GM19043 (cell line): Measurements from ENCODE around the gene HOXD9.

Experiments
- ATAC-seq: cut with Tn5 transposase; IDR thresholded peaks from one replicate; pipeline ENCODE4 v1.9.1; 2021; ENCODE audit warnings: low read depth; ENCODE audit not compliant: unreplicated experiment

Gene HOXD9

DNA sequence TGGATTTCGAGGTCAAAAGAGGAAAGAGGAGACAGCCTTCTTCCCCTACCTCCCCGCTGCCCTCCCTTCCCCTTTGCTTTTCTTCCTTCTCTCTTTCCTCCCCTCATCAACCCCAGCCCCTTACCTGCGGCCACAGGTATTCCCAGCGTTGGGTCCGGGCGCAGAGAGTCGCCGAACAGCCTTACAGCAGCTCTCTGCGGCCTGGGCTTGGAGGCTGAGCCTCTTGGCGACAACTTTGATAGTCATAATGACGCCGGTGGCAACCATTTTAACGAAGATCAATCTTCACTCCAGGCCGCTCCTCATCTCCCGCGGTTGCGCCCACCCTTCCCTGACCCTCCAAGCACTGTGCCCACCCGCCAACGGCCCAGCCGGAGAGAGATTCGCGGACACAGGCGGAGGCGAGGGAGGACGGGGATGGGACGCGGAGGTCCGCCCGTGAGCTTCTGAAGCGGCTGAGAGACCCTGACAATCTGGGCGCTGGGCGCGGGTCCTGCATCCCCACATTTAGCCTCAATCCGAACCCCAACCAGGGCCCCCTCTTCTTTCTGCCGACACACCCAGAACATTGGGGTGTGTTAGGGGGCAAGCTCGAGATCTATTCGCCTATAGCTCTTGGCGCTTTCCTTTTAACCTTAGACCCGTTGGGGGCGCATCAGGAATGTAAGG lies 37.3 kb upstream of the HOXD9 start:
- ATAC-seq, result no peak

DNA sequence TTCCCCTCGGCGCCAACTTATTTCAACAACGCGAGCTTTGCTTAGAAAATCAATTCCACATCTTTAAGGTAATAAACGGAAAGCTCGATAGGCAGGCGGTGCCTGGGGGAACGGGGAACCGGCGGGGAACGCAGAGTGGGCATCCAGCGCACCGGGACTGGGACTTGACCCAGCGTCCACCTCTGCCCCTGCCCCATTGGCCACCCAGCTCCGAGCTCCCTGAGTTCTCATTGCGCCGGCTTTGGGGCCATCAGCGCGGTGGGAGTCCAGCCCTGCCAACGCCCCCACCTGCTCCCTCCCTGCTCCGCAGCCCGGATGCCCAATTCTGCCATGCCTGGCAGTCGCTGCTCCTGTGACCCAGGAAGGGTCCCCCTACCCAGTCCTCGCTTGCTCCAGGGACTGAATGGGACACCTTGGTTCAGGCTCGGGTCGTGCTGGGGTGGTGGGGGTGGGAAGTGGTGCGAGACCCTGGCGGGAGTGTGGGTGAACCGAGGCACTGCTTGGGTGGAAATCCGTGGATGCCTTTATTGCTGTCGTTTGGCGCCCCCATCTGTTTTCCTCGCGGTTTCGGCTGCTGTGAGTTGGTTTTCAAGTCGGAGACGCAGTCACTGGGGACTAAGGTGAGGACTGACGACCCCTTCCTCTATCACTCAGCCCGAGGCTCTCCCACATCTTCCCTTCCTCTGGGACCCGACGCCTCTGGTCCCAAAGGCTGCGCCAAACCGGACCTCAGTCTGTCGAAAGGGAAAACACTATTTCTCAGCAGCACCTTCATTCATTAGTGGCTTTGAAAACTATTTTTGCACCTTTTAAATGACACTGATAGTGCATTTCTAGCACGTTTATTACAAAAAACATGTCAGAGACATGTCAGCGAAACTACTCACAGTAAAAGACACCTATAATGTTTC lies 36.4 kb upstream of the HOXD9 start:
- ATAC-seq, result no peak

DNA sequence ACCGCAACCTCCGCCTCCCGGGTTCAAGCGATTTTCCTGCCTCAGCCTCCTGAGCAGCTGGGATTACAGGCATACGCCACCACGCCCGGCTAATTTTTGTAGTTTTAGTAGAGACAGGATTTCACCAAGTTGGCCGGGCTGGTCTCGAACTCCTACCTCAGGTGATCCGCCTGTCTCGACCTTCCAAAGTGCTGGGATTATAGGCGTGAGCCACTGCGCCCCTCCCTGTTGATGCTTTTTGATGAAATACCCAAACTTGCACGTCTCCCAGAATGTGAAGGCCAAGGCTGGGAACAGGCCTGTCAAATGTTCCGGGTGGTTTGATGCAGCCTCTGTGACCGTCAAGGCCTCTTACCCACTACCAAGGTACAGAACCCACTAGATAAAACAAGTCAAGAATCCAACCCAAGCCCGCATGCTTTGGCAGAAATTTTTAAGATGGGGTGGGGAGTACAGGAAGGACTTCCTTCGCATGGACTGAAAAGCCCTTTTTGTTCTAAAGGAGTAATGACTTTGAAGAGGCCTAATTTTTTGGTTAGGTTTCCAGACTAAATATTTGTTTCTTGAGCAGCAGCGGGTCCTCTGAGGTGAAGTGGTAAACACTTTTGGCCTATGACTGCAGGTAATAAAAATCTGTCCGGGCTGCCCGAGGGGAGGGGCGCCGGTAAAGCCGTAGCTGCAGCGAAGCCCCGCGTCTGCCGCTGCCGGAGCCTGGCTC lies 35.0 kb upstream of the HOXD9 start:
- no peak for ATAC-seq

- ATAC-seq, result no peak
Measured at GRCh38 chr2:176088048-176088936, 34.2 kb upstream of the HOXD9 start.

GRCh38 chr2:176088937-176089842 lies 33.3 kb upstream of the HOXD9 start:
- ATAC-seq, result no peak

- no peak for ATAC-seq
Measured at GRCh38 chr2:176089843-176090395, 32.6 kb upstream of the HOXD9 start.

DNA sequence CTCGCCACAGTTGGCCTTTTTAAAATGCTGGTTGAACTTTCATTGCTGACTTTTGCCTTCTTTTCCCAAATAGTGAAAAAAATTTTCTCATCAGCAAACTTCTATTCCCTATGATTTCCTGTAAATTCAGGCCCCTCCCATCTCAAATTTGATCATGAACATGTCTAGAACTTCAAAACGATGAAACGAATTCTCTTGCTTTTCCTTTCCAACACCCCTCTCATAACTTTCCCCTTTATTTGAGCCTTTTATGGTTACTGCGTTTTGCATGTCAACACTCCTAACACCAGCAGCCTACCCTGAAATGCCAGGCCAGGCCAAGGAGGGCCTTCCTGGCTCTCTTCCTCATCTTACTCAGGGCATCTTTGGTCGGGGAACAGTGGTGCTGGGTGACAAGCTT lies 31.7 kb upstream of the HOXD9 start:
- ATAC-seq, result no peak

DNA sequence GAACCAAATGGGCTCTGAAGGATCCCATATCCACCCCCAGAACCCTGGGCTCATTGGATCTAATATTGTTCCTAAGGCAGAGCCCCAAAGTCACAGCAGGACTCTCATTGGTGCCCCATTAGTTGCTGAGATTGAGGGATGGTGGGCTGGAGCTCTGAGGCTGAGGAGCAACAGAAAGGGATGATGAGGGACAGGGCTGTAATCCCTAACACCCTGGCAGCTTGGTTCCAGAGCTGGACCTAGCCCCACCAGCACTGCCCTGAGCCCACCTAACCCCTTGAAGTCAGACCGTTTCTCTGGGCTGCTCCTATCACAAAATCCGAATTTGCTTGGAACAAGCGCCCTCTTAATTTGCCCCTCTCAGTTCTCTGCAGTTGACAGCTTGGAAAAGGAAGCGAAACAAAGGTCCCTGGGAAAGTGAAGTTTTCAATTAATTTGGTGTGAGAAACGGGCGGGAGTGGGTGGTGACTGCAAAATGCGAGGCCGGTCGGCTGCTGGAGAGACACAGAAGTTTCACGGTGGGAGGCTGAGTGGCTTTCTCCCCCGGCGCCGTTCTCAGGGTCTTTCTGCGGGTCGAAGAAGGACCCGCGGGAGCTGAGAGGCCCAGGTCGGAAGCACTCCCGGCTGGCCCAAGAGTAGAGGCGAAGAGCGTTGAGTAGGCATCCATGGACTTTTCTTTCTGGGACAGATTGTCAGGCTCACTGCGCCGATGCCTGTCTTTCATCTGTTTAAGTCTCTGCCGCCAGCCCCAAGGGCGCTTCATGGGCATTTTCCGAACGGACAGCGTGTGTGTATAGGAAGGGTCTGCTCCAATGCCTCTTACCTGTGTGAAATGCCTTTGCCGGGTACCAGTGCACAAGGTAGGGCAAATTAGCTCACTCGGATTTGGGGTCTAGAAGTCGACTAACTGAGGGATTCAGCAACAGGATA lies 30.9 kb upstream of the HOXD9 start:
- ATAC-seq, result no peak

DNA sequence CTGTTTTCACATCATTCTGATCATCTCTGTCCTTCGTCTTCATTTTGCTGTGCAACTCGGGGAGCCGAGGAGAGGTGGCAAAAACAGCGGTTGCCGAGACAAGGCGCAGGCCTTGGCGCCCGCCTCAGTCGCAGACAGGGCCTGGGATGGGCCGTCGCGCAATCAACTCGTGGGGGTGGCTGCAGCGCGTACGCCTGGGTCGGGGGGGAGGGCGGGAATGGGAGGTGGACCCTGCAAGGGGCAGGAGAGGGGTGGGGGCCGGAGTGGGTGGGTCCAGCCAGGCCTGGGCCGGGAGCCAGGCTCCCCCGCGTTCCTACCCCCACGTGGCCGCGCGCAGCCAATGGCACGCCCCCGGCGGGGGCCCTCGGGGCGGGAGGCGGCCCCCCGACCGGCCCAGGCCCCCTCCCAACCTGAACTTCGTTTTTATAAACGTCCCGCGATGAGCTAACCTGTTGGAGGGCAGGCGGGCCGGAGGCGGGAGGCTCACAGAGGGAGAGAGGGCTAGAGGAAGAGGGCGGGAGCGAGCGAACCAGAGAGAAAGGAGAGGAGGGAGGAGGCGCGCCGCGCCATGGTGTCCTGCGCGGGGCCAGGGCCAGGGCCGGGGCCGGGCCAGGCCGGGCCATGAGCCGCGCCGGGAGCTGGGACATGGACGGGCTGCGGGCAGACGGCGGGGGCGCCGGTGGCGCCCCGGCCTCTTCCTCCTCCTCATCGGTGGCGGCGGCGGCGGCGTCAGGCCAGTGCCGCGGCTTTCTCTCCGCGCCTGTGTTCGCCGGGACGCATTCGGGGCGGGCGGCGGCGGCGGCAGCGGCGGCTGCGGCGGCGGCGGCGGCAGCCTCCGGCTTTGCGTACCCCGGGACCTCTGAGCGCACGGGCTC lies 30.0 kb upstream of the HOXD9 start, which contains the start of gene HOXD13:
Gene HOXD13 (plus strand): TSS at position 452 of the 875 bp plus-strand sequence. CDS start 170 bp downstream, at position 622.
- no peak for ATAC-seq

DNA sequence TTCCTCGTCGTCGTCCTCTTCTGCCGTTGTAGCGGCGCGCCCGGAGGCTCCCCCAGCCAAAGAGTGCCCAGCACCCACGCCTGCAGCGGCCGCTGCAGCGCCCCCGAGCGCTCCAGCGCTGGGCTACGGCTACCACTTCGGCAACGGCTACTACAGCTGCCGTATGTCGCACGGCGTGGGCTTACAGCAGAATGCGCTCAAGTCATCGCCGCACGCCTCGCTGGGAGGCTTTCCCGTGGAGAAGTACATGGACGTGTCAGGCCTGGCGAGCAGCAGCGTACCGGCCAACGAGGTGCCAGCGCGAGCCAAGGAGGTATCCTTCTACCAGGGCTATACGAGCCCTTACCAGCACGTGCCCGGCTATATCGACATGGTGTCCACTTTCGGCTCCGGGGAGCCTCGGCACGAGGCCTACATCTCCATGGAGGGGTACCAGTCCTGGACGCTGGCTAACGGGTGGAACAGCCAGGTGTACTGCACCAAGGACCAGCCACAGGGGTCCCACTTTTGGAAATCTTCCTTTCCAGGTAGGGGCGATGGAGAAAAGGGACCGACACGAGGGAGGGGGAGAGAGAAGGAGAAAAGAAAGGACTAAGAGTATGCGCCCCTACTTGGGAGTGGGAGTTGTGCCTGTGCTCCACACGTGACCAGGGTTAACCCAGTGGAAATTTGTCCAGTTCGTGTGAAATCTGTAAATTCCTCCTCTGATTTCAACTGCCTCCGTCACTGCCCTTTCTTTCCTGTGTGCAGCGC lies 29.2 kb upstream of the HOXD9 start:
- no peak for ATAC-seq

DNA sequence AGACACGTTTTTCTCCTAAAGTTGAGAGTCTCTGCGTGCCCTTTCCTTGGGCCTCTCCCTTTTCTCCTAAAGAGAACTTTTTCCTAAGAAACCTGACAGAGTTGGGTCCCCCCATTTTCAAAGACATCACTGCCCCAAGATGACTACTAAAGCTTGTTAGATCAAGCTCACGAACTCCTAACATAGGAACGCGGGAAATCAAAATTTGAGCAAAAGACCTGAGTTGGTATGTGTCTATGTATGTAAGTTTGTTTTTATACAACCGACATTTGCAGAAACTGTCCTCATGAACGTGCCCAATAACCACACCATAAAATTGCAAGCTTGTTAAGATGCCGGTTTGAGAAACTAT lies 28.6 kb upstream of the HOXD9 start:
- no peak for ATAC-seq

DNA sequence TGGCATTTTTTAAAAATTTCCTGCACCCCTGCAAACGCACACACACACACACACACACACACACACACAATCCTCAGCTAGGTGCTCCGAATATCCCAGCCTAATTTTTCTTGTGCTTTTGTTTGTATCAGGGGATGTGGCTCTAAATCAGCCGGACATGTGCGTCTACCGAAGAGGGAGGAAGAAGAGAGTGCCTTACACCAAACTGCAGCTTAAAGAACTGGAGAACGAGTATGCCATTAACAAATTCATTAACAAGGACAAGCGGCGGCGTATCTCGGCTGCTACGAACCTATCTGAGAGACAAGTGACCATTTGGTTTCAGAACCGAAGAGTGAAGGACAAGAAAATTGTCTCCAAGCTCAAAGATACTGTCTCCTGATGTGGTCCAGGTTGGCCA lies 28.2 kb upstream of the HOXD9 start:
- ATAC-seq, result no peak

DNA sequence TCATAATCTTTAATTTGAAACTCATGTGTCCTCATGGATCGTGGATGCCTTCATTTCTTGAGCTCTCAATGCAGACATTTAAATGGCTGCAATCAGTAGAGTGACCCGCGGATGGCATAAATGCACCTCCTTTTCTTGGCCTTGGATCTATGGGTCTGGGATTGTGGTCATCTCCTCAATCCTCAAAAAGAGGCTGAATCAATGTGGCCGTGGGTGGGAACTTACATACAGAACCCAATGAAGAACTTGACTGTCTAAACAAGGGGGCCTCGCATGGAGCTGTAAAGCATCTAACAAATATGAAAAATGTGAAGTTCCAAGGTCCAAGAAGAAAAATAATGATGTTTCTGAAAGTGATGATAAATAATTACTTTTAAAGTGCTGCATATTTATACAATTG lies 27.1 kb upstream of the HOXD9 start:
- ATAC-seq, result no peak

DNA sequence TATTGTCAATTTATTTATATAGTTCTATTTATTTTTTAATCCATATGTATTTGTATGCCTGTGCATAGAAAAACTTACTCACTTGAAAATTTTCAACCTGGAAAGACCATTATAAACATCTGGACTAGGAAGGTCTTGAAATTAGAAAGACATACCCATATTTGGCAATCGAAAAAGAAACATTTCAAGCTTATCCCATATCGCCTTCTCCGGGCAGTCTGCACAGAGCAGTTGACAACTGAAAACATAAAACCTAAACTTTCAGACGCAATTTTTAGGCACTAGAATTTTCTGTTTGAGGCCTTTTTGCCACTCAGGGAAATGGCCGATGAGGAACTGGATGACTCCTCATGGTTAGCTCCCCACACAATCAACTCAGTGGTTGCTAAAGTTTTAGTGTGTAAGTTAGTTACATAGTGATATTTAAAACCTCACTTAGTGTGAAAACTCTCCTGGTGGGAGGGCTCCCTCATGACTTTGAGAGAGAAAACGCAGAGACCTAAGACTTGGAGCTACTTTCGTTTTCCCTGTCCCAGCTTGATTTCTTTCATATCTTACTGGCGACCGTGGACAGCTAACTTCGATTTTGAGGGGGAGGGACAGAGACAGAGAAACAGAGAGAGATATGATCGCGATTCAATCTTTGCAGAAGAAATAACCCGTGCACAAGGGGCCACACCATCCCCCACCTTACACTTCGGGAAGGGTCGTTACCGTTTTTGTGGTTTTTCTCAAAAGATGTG lies 26.1 kb upstream of the HOXD9 start:
- no peak for ATAC-seq

DNA sequence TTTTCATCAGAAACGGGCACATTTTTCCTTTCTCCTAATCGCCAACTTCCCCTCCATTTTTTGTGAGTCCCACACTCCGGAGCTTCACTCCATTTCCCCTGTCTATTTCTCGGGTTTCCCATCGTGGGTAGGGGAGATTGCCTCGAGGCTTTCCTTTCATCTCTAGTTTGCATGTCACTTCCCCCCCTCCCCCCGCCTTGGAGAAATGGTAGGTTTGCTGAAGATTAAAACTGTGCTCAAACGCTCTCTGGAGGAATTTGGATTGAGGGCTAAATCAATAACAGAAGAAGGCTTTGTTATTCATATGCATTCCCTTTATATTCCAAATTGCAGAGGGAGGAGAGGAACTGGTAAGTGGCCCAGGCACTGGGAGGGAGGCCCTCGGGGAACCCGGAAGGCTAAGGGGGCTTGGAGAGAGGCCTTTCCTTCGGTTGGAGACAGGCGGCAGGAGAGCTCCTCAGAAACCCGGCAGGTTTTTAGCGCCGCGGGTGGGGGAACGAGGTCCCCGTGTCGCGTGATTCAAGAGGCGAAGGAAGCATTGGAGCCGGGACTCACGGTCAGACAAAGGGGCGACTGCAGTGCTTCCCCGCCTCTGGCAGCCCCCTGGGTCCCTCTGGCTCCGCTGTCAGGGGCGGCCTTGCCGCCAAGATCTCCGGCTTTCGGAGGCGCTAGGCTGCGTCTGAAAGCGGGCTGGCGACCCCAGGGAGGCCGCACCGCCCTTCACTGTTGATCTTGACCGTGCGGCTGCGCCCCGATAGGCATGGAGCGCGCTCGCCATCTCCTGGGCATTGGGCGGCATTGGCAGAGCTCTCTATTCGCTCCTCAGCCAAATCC lies 25.3 kb upstream of the HOXD9 start:
- ATAC-seq, result no peak
